Adrenal gland (tissue), 12 donors: Measurements from ENCODE around the gene RNF44. TPM values are rescaled to one million over a fixed set of nuclear protein-coding genes. Genes with fewer than 3 reads are reported as not detected.

ENCODE experiments used
- DNase-seq, 7 donors: peaks; one replicate each; pipeline ENCODE4 v3.0.0-alpha.2; 2019 to 2020
- H3K27ac ChIP-seq, 5 donors: fragments of 200-600 bp; sonication (generic) in 4 of 5; 1 replicate in 3 of 5; 2 replicates in 2 of 5; pipeline versions ENCODE4 v1.5.1 to v1.8.0; 2016 to 2020; ENCODE audit warnings: mild to moderate bottlenecking in 1 of 5
- H3K27me3 ChIP-seq: fragments of 200-600 bp; 2 replicates; pipeline ENCODE4 v1.8.0; 2021
- H3K36me3 ChIP-seq, 2 donors: fragments of 200-600 bp; replicated peaks in 1 of 2; 1 replicate in 1 of 2; 2 replicates in 1 of 2; pipeline versions ENCODE4 v1.5.1 to v1.8.0; 2018 to 2022
- H3K4me1 ChIP-seq, 2 donors: fragments of 200-600 bp; replicated peaks in 1 of 2; 1 replicate in 1 of 2; 2 replicates in 1 of 2; pipeline versions ENCODE4 v1.5.1 to v1.8.0; 2018 to 2021
- H3K4me3 ChIP-seq, 4 donors: fragments of 200-600 bp; sonication (generic) in 3 of 4; one replicate each; pipeline ENCODE4 v1.5.1; 2016 to 2018
- H3K9me3 ChIP-seq, 3 donors: fragments of 200-600 bp; sonication (generic) in 1 of 3; replicated peaks in 1 of 3; 1 replicate in 2 of 3; 2 replicates in 1 of 3; pipeline versions ENCODE4 v1.5.1 to v1.8.0; 2016 to 2021
- CTCF ChIP-seq, 6 experiments: fragments of 450-650 bp in 4 of 6; fragments of 200-600 bp in 2 of 6; sonication (generic) in 1 of 6; IDR thresholded peaks; 1 replicate in 5 of 6; 2 replicates in 1 of 6; pipeline versions ENCODE4 v1.5.1 to v1.8.0; 2016 to 2021; ENCODE audit warnings: antibody characterized with exemption in 6 of 6, mild to moderate bottlenecking in 2 of 6, moderate library complexity in 1 of 6
- POLR2A ChIP-seq, 2 donors: fragments of 450-650 bp; IDR thresholded peaks; one replicate each; pipeline ENCODE4 v1.6.1; 2017; ENCODE audit warnings: antibody characterized with exemption in 2 of 2, mild to moderate bottlenecking in 2 of 2, moderate library complexity in 1 of 2
- WGBS, 4 donors: extraction: QIAGEN DNeasy Blood & Tissue Kit in 2 of 4; methylation state at CpG; one replicate each; pipeline versions ENCODE4 v1.1.5 to v1.1.7; 2013 to 2017; 5-methylcytosine and 5-hydroxymethylcytosine counted together
- intact Hi-C, 2 donors: fragments of 100-400 bp; cut with DNase I; formaldehyde crosslinking; loops; one replicate each; pipeline versions ENCODE4 v1.14.1 to v1.15.0; 2022 to 2023
- polyA plus RNA-seq, 3 donors: library from polyadenylated mRNA; stranded (reverse); fragments of 200-250 nt in 2 of 3; fragments of 350-450 nt in 1 of 3; fragmentation: Illumina TruSeq in 1 of 3; extraction: RNeasy Lipid Tissue Mini Kit (QIAGEN cat#74804) in 1 of 3; gene quantifications; one replicate each; pipeline ENCODE4 v1.2.3, GENCODE V29; 2013 to 2014
- total RNA-seq, 9 donors: library from RNA; depleted of rRNA in 4 of 9; stranded (reverse); fragments of >200 nt in 4 of 9; fragments of 120-200 nt in 1 of 9; fragmentation: NEBNext Ultra II Directional in 1 of 9; extraction: Animal tissue kit (Norgen Biotek cat#: 25700) in 1 of 9; gene quantifications; one replicate each; pipeline versions ENCODE4 v1.1.0 to v1.2.4, GENCODE V29; 2013 to 2023
- donor health status: healthy with polysubstance abuse.
- donor health status: Bipolar disorder and iron deficiency.
- donor health status: DM: yes; HTN: yes; CAD: no.
- donor health status: DM: no; HTN: no; CAD: no.
- donor health status: DM: no; HTN: no; CAD: no.
- donor health status: DM: yes; HTN: yes; CAD: no.

The RNF44 gene
- total and polyA plus RNA-seq, 12 donors, result 5.3 to 65.7 (median 22.8) TPM

DNA sequence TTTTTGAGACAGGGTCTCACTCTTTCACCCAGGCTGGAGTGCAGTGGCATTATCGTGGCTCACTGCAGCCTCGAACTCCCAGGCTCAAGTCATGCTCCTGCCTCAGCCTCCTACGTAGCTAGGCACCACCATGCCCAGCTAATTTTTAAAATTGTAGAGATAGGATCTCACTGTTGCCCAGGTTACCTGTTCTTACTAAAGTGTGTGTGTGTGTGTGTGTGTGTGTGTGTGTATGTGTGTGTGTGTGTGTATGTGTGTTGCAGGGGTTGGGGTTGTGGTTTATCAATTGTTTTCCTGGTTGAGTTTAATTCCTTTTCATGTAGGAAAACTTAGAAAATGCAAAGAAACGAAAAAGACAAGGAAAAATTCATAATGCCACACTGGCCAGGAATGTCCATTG is 21.8 kb downstream of the RNF44 start:
- H3K36me3 ChIP-seq, result no peaks in the 10 kb centered on the region
- H3K27ac ChIP-seq, result no peak overlapping the region
- H3K27me3 ChIP-seq, result no peaks in the 10 kb centered on the region
- no peaks in the 10 kb centered on the region for H3K9me3 ChIP-seq
- TF ChIP-seq POLR2A (IDR thresholded peaks at IDR 0.05) (no peak), CTCF (IDR thresholded peaks at IDR 0.05) (no peak)
- H3K4me3 ChIP-seq, result no peak overlapping the region
- peak in 1 of 7 donors; percentile 38 for DNase-seq
- no peaks in the 10 kb centered on the region for H3K4me1 ChIP-seq
- intact Hi-C loops, result no loop called here
- 73 to 84% (median 81%) methylated on average over 4 of the region's 4 CpGs for WGBS, 4 donors

DNA sequence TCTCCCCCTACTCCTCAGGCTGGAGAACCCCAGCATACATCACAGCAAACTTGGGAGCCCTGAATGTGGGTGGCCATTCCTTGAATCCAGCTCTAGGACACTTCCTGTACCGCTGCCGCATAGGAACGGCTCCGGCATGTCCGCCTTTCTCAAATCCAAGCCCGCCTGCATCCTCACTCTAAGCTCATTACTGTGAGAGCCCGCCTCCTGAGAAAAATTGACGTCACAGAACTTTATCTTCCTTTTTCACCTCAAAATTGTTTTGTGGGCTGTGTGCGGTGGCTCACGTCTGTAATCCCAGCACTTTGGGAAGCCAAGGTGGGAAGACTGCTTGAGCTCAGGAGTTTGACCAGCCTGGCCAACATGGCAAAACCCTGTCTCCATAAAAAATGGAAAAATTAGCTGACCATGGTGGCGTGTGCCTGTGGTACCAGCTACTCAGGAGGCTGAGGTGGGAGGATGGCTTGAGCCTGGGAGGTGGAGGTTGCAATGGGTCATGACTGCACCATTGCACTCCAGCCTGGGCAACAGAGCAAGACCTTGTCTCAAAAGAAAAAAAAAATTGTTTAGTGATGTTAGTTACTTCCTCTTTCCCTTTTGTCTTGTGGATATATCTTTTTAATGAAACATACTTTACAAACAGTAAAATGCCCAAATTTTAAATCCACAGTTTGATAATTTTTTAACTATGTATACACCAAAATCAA is 22.8 kb downstream of the RNF44 start:
- H3K9me3 ChIP-seq, result no peaks in the 10 kb centered on the region
- intact Hi-C loops, result no loop called here
- WGBS, 4 donors, result 79 to 84% (median 83%) methylated on average over 8 to 11 of the region's 11 CpGs
- peak in 1 of 7 donors; percentile 43 for DNase-seq
- no peaks in the 10 kb centered on the region for H3K36me3 ChIP-seq
- TF ChIP-seq POLR2A (IDR thresholded peaks at IDR 0.05) (no peak), CTCF (IDR thresholded peaks at IDR 0.05) (no peak)
- no peak overlapping the region for H3K27ac ChIP-seq
- no peak overlapping the region for H3K4me3 ChIP-seq
- no peaks in the 10 kb centered on the region for H3K4me1 ChIP-seq
- no peaks in the 10 kb centered on the region for H3K27me3 ChIP-seq

- Histone ChIP-seq H3K4me1 (no peaks in the 10 kb centered on the region), H3K27ac (no peak overlapping the region), H3K9me3 (no peaks in the 10 kb centered on the region), H3K4me3 (no peak overlapping the region), H3K36me3 (no peaks in the 10 kb centered on the region), H3K27me3 (no peaks in the 10 kb centered on the region)
- peak in 1 of 7 donors; percentile 42 for DNase-seq
- 70 to 76% (median 73%) methylated on average over 11 to 12 of the region's 12 CpGs for WGBS, 4 donors
- intact Hi-C loops, result no loop called here
- TF ChIP-seq POLR2A (IDR thresholded peaks at IDR 0.05), result no peak
- TF ChIP-seq CTCF (IDR thresholded peaks at IDR 0.05), result no peak
These were observed 23.4 kb downstream of the RNF44 start for GRCh38 chr5:176513788-176514187.

GRCh38 chr5:176508603-176509002 is 28.6 kb downstream of the RNF44 start:
- TF ChIP-seq CTCF (IDR thresholded peaks at IDR 0.05) (no peak), POLR2A (IDR thresholded peaks at IDR 0.05) (no peak)

More at GRCh38 chr5:176508603-176509002, 28.6 kb downstream of the RNF44 start:
- no peak overlapping the region for H3K27ac ChIP-seq
- H3K36me3 ChIP-seq, result peaks cover 0 to 41% of the 10 kb centered on the region in 2 donors
- no peaks in the 10 kb centered on the region for H3K9me3 ChIP-seq
- no peaks in the 10 kb centered on the region for H3K4me1 ChIP-seq
- no peak overlapping the region for H3K4me3 ChIP-seq
- peak in 1 of 7 donors; percentile 34 for DNase-seq
- intact Hi-C loops, result no loop called here
- WGBS, 4 donors, result 60 to 73% (median 65%) methylated on average over 4 of the region's 4 CpGs
- no peaks in the 10 kb centered on the region for H3K27me3 ChIP-seq
